H9 (cell line): ENCODE measurements around the gene MEP1A. TPM values are rescaled to one million over a fixed set of nuclear protein-coding genes. Genes with fewer than 3 reads are reported as not detected.

Experiments used
- DNase-seq: peaks from one replicate; pipeline ENCODE4 v3.0.0-alpha.2; 2017
- H2AFZ ChIP-seq: one replicate; pipeline ENCODE4 v1.6.1; 2013; ENCODE audit warnings: mild to moderate bottlenecking, low read length, control low read depth, moderate library complexity
- H2AK5ac ChIP-seq: 2 replicates; pipeline ENCODE4 v1.6.1; 2013; ENCODE audit warnings: low read length, control low read depth, mixed read lengths; ENCODE audit not compliant: insufficient read length
- H2BK120ac ChIP-seq: one replicate; pipeline ENCODE4 v1.6.1; 2013; ENCODE audit warnings: low read depth, mild to moderate bottlenecking, low read length, control low read depth, inconsistent platforms; ENCODE audit not compliant: poor library complexity, severe bottlenecking
- H2BK12ac ChIP-seq: 2 replicates; pipeline ENCODE4 v1.6.1; 2013; ENCODE audit warnings: low read length, control low read depth, mixed read lengths, low read depth; ENCODE audit not compliant: insufficient read length
- H2BK15ac ChIP-seq: 2 replicates; pipeline ENCODE4 v1.6.1; 2013; ENCODE audit warnings: low read depth, low read length, control low read depth
- H2BK20ac ChIP-seq: one replicate; pipeline ENCODE4 v1.6.1; 2013; ENCODE audit warnings: low read depth, mild to moderate bottlenecking, low read length, control low read depth, inconsistent platforms; ENCODE audit not compliant: poor library complexity, severe bottlenecking
- H2BK5ac ChIP-seq: 2 replicates; pipeline ENCODE4 v1.6.1; 2013; ENCODE audit warnings: low read length, control low read depth, mixed read lengths; ENCODE audit not compliant: insufficient read length
- H3K14ac ChIP-seq: 2 replicates; pipeline ENCODE4 v1.6.1; 2013; ENCODE audit warnings: low read length, control low read depth; ENCODE audit not compliant: insufficient read depth
- H3K18ac ChIP-seq: 2 replicates; pipeline ENCODE4 v1.6.1; 2013; ENCODE audit warnings: low read depth, mild to moderate bottlenecking, mixed read lengths, low read length, control low read depth; ENCODE audit not compliant: insufficient read length
- H3K23ac ChIP-seq: 2 replicates; pipeline ENCODE4 v1.6.1; 2013; ENCODE audit warnings: low read length, control low read depth, mixed read lengths, low read depth; ENCODE audit not compliant: insufficient read length
- H3K23me2 ChIP-seq: 2 replicates; pipeline ENCODE4 v1.6.1; 2013; ENCODE audit warnings: low read depth, mild to moderate bottlenecking, mixed read lengths, low read length, control low read depth; ENCODE audit not compliant: insufficient read length, poor library complexity, severe bottlenecking
- H3K27ac ChIP-seq: 2 replicates; pipeline ENCODE4 v1.5.1; 2013; ENCODE audit warnings: low read length, control low read depth, mixed read lengths, low read depth; ENCODE audit not compliant: insufficient read length
- H3K27me3 ChIP-seq: 2 replicates; pipeline ENCODE4 v1.6.1; 2013; ENCODE audit warnings: low read length, control low read depth, inconsistent platforms; ENCODE audit not compliant: insufficient read depth
- H3K4ac ChIP-seq: 2 replicates; pipeline ENCODE4 v1.6.1; 2013; ENCODE audit warnings: low read depth, mild to moderate bottlenecking, control low read depth, inconsistent platforms, low read length, moderate library complexity
- H3K4me1 ChIP-seq: 2 replicates; pipeline ENCODE4 v1.6.1; 2013; ENCODE audit warnings: low read length, control low read depth, inconsistent platforms; ENCODE audit not compliant: insufficient read depth
- H3K4me2 ChIP-seq: 2 replicates; pipeline ENCODE4 v1.6.1; 2013; ENCODE audit warnings: low read length, control low read depth, mixed read lengths; ENCODE audit not compliant: insufficient read length, insufficient read depth
- H3K56ac ChIP-seq: 2 replicates; pipeline ENCODE4 v1.6.1; 2013; ENCODE audit warnings: low read depth, mild to moderate bottlenecking, mixed read lengths, low read length, control low read depth; ENCODE audit not compliant: insufficient read length
- H3K79me1 ChIP-seq: 2 replicates; pipeline ENCODE4 v1.6.1; 2013; ENCODE audit warnings: low read depth, mild to moderate bottlenecking, moderate library complexity, low read length, control low read depth, inconsistent platforms; ENCODE audit not compliant: insufficient read depth, poor library complexity, severe bottlenecking
- H3K79me2 ChIP-seq: 2 replicates; pipeline ENCODE4 v1.6.1; 2013; ENCODE audit warnings: low read length, control low read depth, inconsistent platforms; ENCODE audit not compliant: insufficient read depth
- H3K9ac ChIP-seq: 2 replicates; pipeline ENCODE4 v1.6.1; 2013; ENCODE audit warnings: low read length, control low read depth, mixed read lengths; ENCODE audit not compliant: insufficient read length; ENCODE audit errors: extremely low read depth
- H3K9me3 ChIP-seq: one replicate; pipeline ENCODE4 v1.6.1; 2013; ENCODE audit warnings: low read depth, low read length, inconsistent platforms; ENCODE audit not compliant: control insufficient read depth
- H3T11ph ChIP-seq: one replicate; pipeline ENCODE4 v1.6.1; 2013; ENCODE audit warnings: mild to moderate bottlenecking, low read length, control low read depth, inconsistent platforms
- H4K20me1 ChIP-seq: one replicate; pipeline ENCODE4 v1.6.1; 2013; ENCODE audit not compliant: control insufficient read depth, insufficient read length, insufficient read depth
- H4K5ac ChIP-seq: 2 replicates; pipeline ENCODE4 v1.6.1; 2013; ENCODE audit warnings: low read depth, mild to moderate bottlenecking, mixed read lengths, low read length, control low read depth; ENCODE audit not compliant: insufficient read length
- H4K8ac ChIP-seq: replicated peaks from 2 replicates; pipeline ENCODE4 v1.6.1; 2013; ENCODE audit warnings: low read length, control low read depth, mixed read lengths, low read depth; ENCODE audit not compliant: insufficient read length
- H4K91ac ChIP-seq: 2 replicates; pipeline ENCODE4 v1.6.1; 2013; ENCODE audit warnings: low read depth, mild to moderate bottlenecking, moderate library complexity, mixed read lengths, low read length, control low read depth; ENCODE audit not compliant: insufficient read length
- H3K27ac Mint-ChIP-seq, 3 experiments: 2 replicates in 2 of 3; 3 replicates in 1 of 3; pipeline ENCODE4 v1.8.0; 2020 to 2021; ENCODE audit warnings: mixed read lengths in 3 of 3, mild to moderate bottlenecking in 1 of 3, moderate library complexity in 1 of 3
- H3K27me3 Mint-ChIP-seq: 2 replicates; pipeline ENCODE4 v1.8.0; 2021; ENCODE audit warnings: low read depth, mild to moderate bottlenecking, moderate library complexity, mixed read lengths
- H3K36me3 Mint-ChIP-seq, 3 experiments: 2 replicates in 2 of 3; 3 replicates in 1 of 3; pipeline ENCODE4 v1.8.0; 2020 to 2021; ENCODE audit warnings: low read depth in 3 of 3, mixed read lengths in 3 of 3; ENCODE audit not compliant: insufficient read depth in 1 of 3
- H3K4me1 Mint-ChIP-seq, 2 experiments: 2 replicates each; pipeline ENCODE4 v1.8.0; 2020; ENCODE audit warnings: mixed read lengths in 2 of 2
- H3K4me3 Mint-ChIP-seq, 2 experiments: 2 replicates in 1 of 2; 3 replicates in 1 of 2; pipeline ENCODE4 v1.8.0; 2020 to 2021; ENCODE audit warnings: mild to moderate bottlenecking in 2 of 2, mixed read lengths in 2 of 2, moderate library complexity in 1 of 2
- H3K9me3 Mint-ChIP-seq, 2 experiments: 2 replicates in 1 of 2; 3 replicates in 1 of 2; pipeline ENCODE4 v1.8.0; 2020; ENCODE audit warnings: mild to moderate bottlenecking in 2 of 2, mixed read lengths in 2 of 2, moderate library complexity in 1 of 2
- WGBS: extraction: QIAGEN DNeasy Blood & Tissue Kit; methylation state at CpG from one replicate; pipeline ENCODE4 v1.1.7; 2013; ENCODE audit warnings: missing lambda C conversion rate, low lambda C conversion rate, mixed read lengths; ENCODE audit not compliant: insufficient read length; ENCODE audit errors: extremely low coverage; 5-methylcytosine and 5-hydroxymethylcytosine counted together
- total RNA-seq: library from RNA; stranded (reverse); gene quantifications from 2 replicates; pipeline ENCODE4 v1.2.1, GENCODE V29; 2021
- TF ChIP-seq, protein P1 (sequence below): fragments of 200-600 bp; sonication (generic); conservative IDR thresholded peaks from 3 replicates; pipeline ENCODE4 v1.8.0; 2021; ENCODE audit warnings: antibody characterized with exemption, mild to moderate bottlenecking

MEP1A gene
- total RNA-seq, 1 experiment from 2014 or later, result not detected

DNA sequence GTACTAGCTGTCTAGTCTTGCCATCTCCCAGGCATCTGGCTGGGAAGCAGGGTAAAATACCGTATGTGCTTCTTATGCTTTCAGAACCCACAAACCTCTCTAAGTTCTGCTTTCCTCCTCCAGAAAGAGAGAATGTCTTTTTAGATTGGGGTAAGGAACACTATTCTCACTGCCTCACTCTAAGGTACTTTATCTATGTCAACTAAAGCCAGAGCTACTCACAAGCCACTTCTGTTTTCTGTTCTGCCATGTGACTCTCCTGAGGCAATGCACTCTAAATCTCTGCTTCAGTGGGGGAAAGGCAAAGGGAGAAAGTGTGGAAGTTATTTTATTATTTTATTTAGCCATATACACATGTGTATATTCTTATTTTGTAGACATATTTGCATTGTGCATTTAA, 15.6 kb downstream of the MEP1A start:
- H4K91ac ChIP-seq, result no peak overlapping the region
- H3K27me3 Mint-ChIP-seq, result peaks cover 2% of the 10 kb centered on the region; the same call in 1 of the 2 replicates
- no peaks in the 10 kb centered on the region for H3K4me1 ChIP-seq

More for the DNA sequence above, 15.6 kb downstream of the MEP1A start:
- Mint-ChIP-seq H3K4me1 (no peaks in the 10 kb centered on the region; a peak in 1 of 4 replicates), H3K4me3 (no peak overlapping the region), H3K27ac (no peak overlapping the region), H3K9me3 (no peaks in the 10 kb centered on the region; a peak in 2 of 5 replicates), H3K36me3 (no peaks in the 10 kb centered on the region)
- no peaks in the 10 kb centered on the region for H3K27me3 ChIP-seq
- no peak overlapping the region for H2BK5ac ChIP-seq
- no peak overlapping the region for H2BK12ac ChIP-seq
- H2BK15ac ChIP-seq, result no peak overlapping the region
- no peak overlapping the region for H3K4ac ChIP-seq
- no peak overlapping the region for H3K9ac ChIP-seq
- no peak overlapping the region for H3K4me2 ChIP-seq
- DNase-seq, result no peak
- TF ChIP-seq, protein P1, sequence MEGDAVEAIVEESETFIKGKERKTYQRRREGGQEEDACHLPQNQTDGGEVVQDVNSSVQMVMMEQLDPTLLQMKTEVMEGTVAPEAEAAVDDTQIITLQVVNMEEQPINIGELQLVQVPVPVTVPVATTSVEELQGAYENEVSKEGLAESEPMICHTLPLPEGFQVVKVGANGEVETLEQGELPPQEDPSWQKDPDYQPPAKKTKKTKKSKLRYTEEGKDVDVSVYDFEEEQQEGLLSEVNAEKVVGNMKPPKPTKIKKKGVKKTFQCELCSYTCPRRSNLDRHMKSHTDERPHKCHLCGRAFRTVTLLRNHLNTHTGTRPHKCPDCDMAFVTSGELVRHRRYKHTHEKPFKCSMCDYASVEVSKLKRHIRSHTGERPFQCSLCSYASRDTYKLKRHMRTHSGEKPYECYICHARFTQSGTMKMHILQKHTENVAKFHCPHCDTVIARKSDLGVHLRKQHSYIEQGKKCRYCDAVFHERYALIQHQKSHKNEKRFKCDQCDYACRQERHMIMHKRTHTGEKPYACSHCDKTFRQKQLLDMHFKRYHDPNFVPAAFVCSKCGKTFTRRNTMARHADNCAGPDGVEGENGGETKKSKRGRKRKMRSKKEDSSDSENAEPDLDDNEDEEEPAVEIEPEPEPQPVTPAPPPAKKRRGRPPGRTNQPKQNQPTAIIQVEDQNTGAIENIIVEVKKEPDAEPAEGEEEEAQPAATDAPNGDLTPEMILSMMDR, result no peak
- H4K8ac ChIP-seq, result no peak overlapping the region
- H2AFZ ChIP-seq, result no peak overlapping the region
- H3K27ac ChIP-seq, result no peak overlapping the region
- no peaks in the 10 kb centered on the region for H3K79me1 ChIP-seq
- H4K5ac ChIP-seq, result no peak overlapping the region
- no peaks in the 10 kb centered on the region for H4K20me1 ChIP-seq
- no peak overlapping the region for H2BK120ac ChIP-seq
- no CpG with 5 or more reads among the region's 1 CpG for WGBS
- H3K79me2 ChIP-seq, result no peaks in the 10 kb centered on the region
- H3K9me3 ChIP-seq, result no peaks in the 10 kb centered on the region
- H2BK20ac ChIP-seq, result no peak overlapping the region
- H3K56ac ChIP-seq, result no peak overlapping the region
- no peak overlapping the region for H3K14ac ChIP-seq
- no peak overlapping the region for H3T11ph ChIP-seq
- no peaks in the 10 kb centered on the region for H3K23me2 ChIP-seq
- no peak overlapping the region for H3K23ac ChIP-seq
- H2AK5ac ChIP-seq, result no peak overlapping the region
- no peak overlapping the region for H3K18ac ChIP-seq
